ENCODE measurements around the gene P2RY6.

P2RY6 gene

GRCh38 chr11:73298233-73298632, 26.1 kb downstream of the P2RY6 start:
- FAIRE-seq: no peak

GRCh38 chr11:73299751-73300150, 27.6 kb downstream of the P2RY6 start:
- FAIRE-seq: no peak

GRCh38 chr11:73306069-73306841, 34.1 kb downstream of the P2RY6 start:
- FAIRE-seq: no peak

- FAIRE-seq: no peak
Measured at GRCh38 chr11:73306977-73307322, 34.8 kb downstream of the P2RY6 start.

GRCh38 chr11:73307323-73308002, 35.3 kb downstream of the P2RY6 start:
- FAIRE-seq: peak; percentile 91

GRCh38 chr11:73308003-73308960, 36.1 kb downstream of the P2RY6 start, which contains the start of gene ARHGEF17:
Gene ARHGEF17 (plus strand): TSS chr11:73308276. CDS start chr11:73308639, 363 bp downstream.
- FAIRE-seq: no peak

- peak; percentile 44 for FAIRE-seq
Measured at GRCh38 chr11:73308961-73309919, 37.1 kb downstream of the P2RY6 start.

- FAIRE-seq: no peak
Measured at GRCh38 chr11:73310076-73310475, 37.9 kb downstream of the P2RY6 start.

GRCh38 chr11:73310661-73311393, 38.7 kb downstream of the P2RY6 start:
- FAIRE-seq: no peak

GRCh38 chr11:73311394-73311869, 39.3 kb downstream of the P2RY6 start:
- FAIRE-seq: no peak

GRCh38 chr11:73312036-73312435, 39.9 kb downstream of the P2RY6 start:
- FAIRE-seq: no peak

- FAIRE-seq: no peak
Measured at GRCh38 chr11:73312851-73313327, 40.8 kb downstream of the P2RY6 start.

- no peak for FAIRE-seq
Measured at GRCh38 chr11:73313652-73314051, 41.5 kb downstream of the P2RY6 start.

- FAIRE-seq: no peak
Measured at GRCh38 chr11:73314117-73314961, 42.2 kb downstream of the P2RY6 start.

- FAIRE-seq: no peak
Measured at GRCh38 chr11:73315293-73316020, 43.3 kb downstream of the P2RY6 start.

GRCh38 chr11:73316422-73316821, 44.3 kb downstream of the P2RY6 start:
- FAIRE-seq: no peak

- no peak for FAIRE-seq
Measured at GRCh38 chr11:73317373-73317772, 45.2 kb downstream of the P2RY6 start.

- no peak for FAIRE-seq
Measured at GRCh38 chr11:73317803-73318202, 45.7 kb downstream of the P2RY6 start.

- no peak for FAIRE-seq
Measured at GRCh38 chr11:73318501-73319011, 46.4 kb downstream of the P2RY6 start.
